NCI-H1436 treated with DMSO at 0.1 percent for 48 hours (cell line): Measurements from ENCODE around the gene TAF10.
A peak's percentile ranks its signal among the peaks of the same experiment; 100 is the strongest.

ENCODE experiments used
- DNase-seq: peaks from one replicate; lab custom pipeline; 2025; lab: John Stamatoyannopoulos, UW

Gene TAF10

GRCh38 chr11:6612213-6613041 lies at the start of gene TAF10:
TSS of gene TAF10 (minus strand) at chr11:6612216. CDS start at chr11:6612189, 27 bp downstream.
- DNase-seq: peak; percentile 33

GRCh38 chr11:6660712-6661111 lies 48.7 kb upstream of the TAF10 start:
- no peak for DNase-seq

- DNase-seq: no peak
These were observed 46.6 kb upstream of the TAF10 start for GRCh38 chr11:6658647-6659046.

- DNase-seq: no peak
These were observed 45.3 kb upstream of the TAF10 start for GRCh38 chr11:6657346-6657745.

- DNase-seq: no peak
These were observed 44.9 kb upstream of the TAF10 start for GRCh38 chr11:6656936-6657335.

- DNase-seq: no peak
These were observed 44.5 kb upstream of the TAF10 start for GRCh38 chr11:6656584-6656915.

GRCh38 chr11:6655790-6656583 lies 44.0 kb upstream of the TAF10 start, which contains the start of gene DCHS1:
TSS of gene DCHS1 (minus strand) at chr11:6655809. CDS start at chr11:6641613, 14,196 bp downstream.
- DNase-seq: no peak

GRCh38 chr11:6655020-6655789 lies 43.2 kb upstream of the TAF10 start:
- DNase-seq: no peak

- no peak for DNase-seq
These were observed 42.4 kb upstream of the TAF10 start for GRCh38 chr11:6654281-6655019.

- DNase-seq: no peak
These were observed 41.6 kb upstream of the TAF10 start for GRCh38 chr11:6653656-6654055.

- no peak for DNase-seq
These were observed 41.1 kb upstream of the TAF10 start for GRCh38 chr11:6653097-6653496.

GRCh38 chr11:6652182-6652581 lies 40.2 kb upstream of the TAF10 start:
- DNase-seq: no peak

GRCh38 chr11:6650980-6651379 lies 39.0 kb upstream of the TAF10 start:
- no peak for DNase-seq

GRCh38 chr11:6650104-6650503 lies 38.1 kb upstream of the TAF10 start:
- DNase-seq: no peak

- no peak for DNase-seq
These were observed 36.5 kb upstream of the TAF10 start for GRCh38 chr11:6648501-6648900.

GRCh38 chr11:6647836-6648235 lies 35.8 kb upstream of the TAF10 start:
- DNase-seq: no peak

- no peak for DNase-seq
These were observed 35.1 kb upstream of the TAF10 start for GRCh38 chr11:6646918-6647679.

GRCh38 chr11:6646576-6646917 lies 34.5 kb upstream of the TAF10 start:
- DNase-seq: no peak

GRCh38 chr11:6646071-6646470 lies 34.1 kb upstream of the TAF10 start:
- DNase-seq: no peak

GRCh38 chr11:6642957-6643356 lies 30.9 kb upstream of the TAF10 start:
- no peak for DNase-seq
